ENCODE results near the gene DSCAML1. TPM values are rescaled to one million over a fixed set of nuclear protein-coding genes. Genes with fewer than 3 reads are reported as not detected.

The DSCAML1 gene
- total RNA-seq, 1 experiment from 2014 or later: 0.59 TPM

GRCh38 chr11:117752071-117752470 is 44.9 kb downstream of the DSCAML1 start:
- peak; percentile 14 for DNase-seq
- no peaks in the 10 kb centered on the region for H3K27me3 ChIP-seq (ENCODE audit: control insufficient read depth, insufficient read depth, low read length)
- no peak overlapping the region for H3K4me3 ChIP-seq (ENCODE audit: insufficient read depth, low read depth, low read length)
- no peaks in the 10 kb centered on the region for H3K36me3 ChIP-seq (replicated peaks; ENCODE audit: control insufficient read depth, insufficient read depth, low read length)

- Histone ChIP-seq H3K27me3 (ENCODE audit: control insufficient read depth, insufficient read depth, low read length) (no peaks in the 10 kb centered on the region), H3K4me3 (ENCODE audit: insufficient read depth, low read depth, low read length) (no peak overlapping the region), H3K36me3 (replicated peaks; ENCODE audit: control insufficient read depth, insufficient read depth, low read length) (no peaks in the 10 kb centered on the region)
- DNase-seq: no peak
These were observed 45.9 kb downstream of the DSCAML1 start for GRCh38 chr11:117750916-117751662.

GRCh38 chr11:117750357-117750756 is 46.7 kb downstream of the DSCAML1 start:
- no peaks in the 10 kb centered on the region for H3K36me3 ChIP-seq (replicated peaks; ENCODE audit: control insufficient read depth, insufficient read depth, low read length)
- no peak for DNase-seq
- H3K4me3 ChIP-seq (ENCODE audit: insufficient read depth, low read depth, low read length): no peak overlapping the region
- H3K27me3 ChIP-seq (ENCODE audit: control insufficient read depth, insufficient read depth, low read length): no peaks in the 10 kb centered on the region

- DNase-seq: no peak
- H3K4me3 ChIP-seq (ENCODE audit: insufficient read depth, low read depth, low read length): no peak overlapping the region
- no peaks in the 10 kb centered on the region for H3K27me3 ChIP-seq (ENCODE audit: control insufficient read depth, insufficient read depth, low read length)
- H3K36me3 ChIP-seq (replicated peaks; ENCODE audit: control insufficient read depth, insufficient read depth, low read length): no peaks in the 10 kb centered on the region
These were observed 47.5 kb downstream of the DSCAML1 start for GRCh38 chr11:117749541-117749910.

GRCh38 chr11:117748771-117749540 is 48.1 kb downstream of the DSCAML1 start:
- Histone ChIP-seq H3K27me3 (ENCODE audit: control insufficient read depth, insufficient read depth, low read length) (no peaks in the 10 kb centered on the region), H3K4me3 (ENCODE audit: insufficient read depth, low read depth, low read length) (no peak overlapping the region)
- DNase-seq: no peak

GRCh38 chr11:117747892-117748291 is 49.1 kb downstream of the DSCAML1 start:
- Histone ChIP-seq H3K27me3 (ENCODE audit: control insufficient read depth, insufficient read depth, low read length) (no peaks in the 10 kb centered on the region), H3K36me3 (replicated peaks; ENCODE audit: control insufficient read depth, insufficient read depth, low read length) (no peaks in the 10 kb centered on the region), H3K4me3 (ENCODE audit: insufficient read depth, low read depth, low read length) (no peak overlapping the region)
- no peak for DNase-seq

More at GRCh38 chr11:117748771-117749540, 48.1 kb downstream of the DSCAML1 start:
- H3K36me3 ChIP-seq (replicated peaks; ENCODE audit: control insufficient read depth, insufficient read depth, low read length): no peaks in the 10 kb centered on the region

- Histone ChIP-seq H3K27me3 (ENCODE audit: control insufficient read depth, insufficient read depth, low read length) (no peaks in the 10 kb centered on the region), H3K36me3 (replicated peaks; ENCODE audit: control insufficient read depth, insufficient read depth, low read length) (no peaks in the 10 kb centered on the region), H3K4me3 (ENCODE audit: insufficient read depth, low read depth, low read length) (no peak overlapping the region)
- no peak for DNase-seq
These were observed 51.7 kb downstream of the DSCAML1 start for GRCh38 chr11:117745346-117745745.

- no peaks in the 10 kb centered on the region for H3K36me3 ChIP-seq (replicated peaks; ENCODE audit: control insufficient read depth, insufficient read depth, low read length)
- no peak for DNase-seq
- H3K4me3 ChIP-seq (ENCODE audit: insufficient read depth, low read depth, low read length): no peak overlapping the region
- no peaks in the 10 kb centered on the region; the same call in 1 of the 2 replicates for H3K27me3 ChIP-seq (ENCODE audit: control insufficient read depth, insufficient read depth, low read length)
These were observed 52.4 kb downstream of the DSCAML1 start for GRCh38 chr11:117744471-117745150.

- no peak for DNase-seq
- Histone ChIP-seq H3K4me3 (ENCODE audit: insufficient read depth, low read depth, low read length) (no peak overlapping the region), H3K36me3 (replicated peaks; ENCODE audit: control insufficient read depth, insufficient read depth, low read length) (no peaks in the 10 kb centered on the region), H3K27me3 (ENCODE audit: control insufficient read depth, insufficient read depth, low read length) (no peaks in the 10 kb centered on the region; the same call in 1 of the 2 replicates)
These were observed 53.7 kb downstream of the DSCAML1 start for GRCh38 chr11:117743121-117743815.

GRCh38 chr11:117738246-117738957 is 58.6 kb downstream of the DSCAML1 start:
- no peak overlapping the region for H3K4me3 ChIP-seq (ENCODE audit: insufficient read depth, low read depth, low read length)

GRCh38 chr11:117735350-117735977 is 61.6 kb downstream of the DSCAML1 start:
- Histone ChIP-seq H3K36me3 (replicated peaks; ENCODE audit: control insufficient read depth, insufficient read depth, low read length) (no peaks in the 10 kb centered on the region), H3K27me3 (ENCODE audit: control insufficient read depth, insufficient read depth, low read length) (no peaks in the 10 kb centered on the region; the same call in 1 of the 2 replicates), H3K4me3 (ENCODE audit: insufficient read depth, low read depth, low read length) (no peak overlapping the region)
- no peak for DNase-seq

More at GRCh38 chr11:117738246-117738957, 58.6 kb downstream of the DSCAML1 start:
- H3K36me3 ChIP-seq (replicated peaks; ENCODE audit: control insufficient read depth, insufficient read depth, low read length): no peaks in the 10 kb centered on the region
- no peaks in the 10 kb centered on the region; the same call in 1 of the 2 replicates for H3K27me3 ChIP-seq (ENCODE audit: control insufficient read depth, insufficient read depth, low read length)
- no peak for DNase-seq

GRCh38 chr11:117734601-117735024 is 62.4 kb downstream of the DSCAML1 start:
- no peak for DNase-seq
- no peak overlapping the region for H3K4me3 ChIP-seq (ENCODE audit: insufficient read depth, low read depth, low read length)
- H3K36me3 ChIP-seq (replicated peaks; ENCODE audit: control insufficient read depth, insufficient read depth, low read length): no peaks in the 10 kb centered on the region
- no peaks in the 10 kb centered on the region; the same call in 1 of the 2 replicates for H3K27me3 ChIP-seq (ENCODE audit: control insufficient read depth, insufficient read depth, low read length)

- Histone ChIP-seq H3K27me3 (ENCODE audit: control insufficient read depth, insufficient read depth, low read length) (no peaks in the 10 kb centered on the region; the same call in 1 of the 2 replicates), H3K4me3 (ENCODE audit: insufficient read depth, low read depth, low read length) (no peak overlapping the region)
These were observed 63.7 kb downstream of the DSCAML1 start for GRCh38 chr11:117733316-117733715.

More at GRCh38 chr11:117733316-117733715, 63.7 kb downstream of the DSCAML1 start:
- H3K36me3 ChIP-seq (replicated peaks; ENCODE audit: control insufficient read depth, insufficient read depth, low read length): no peaks in the 10 kb centered on the region
- no peak for DNase-seq
